ENCODE data around the gene CRYBG2.

DNA sequence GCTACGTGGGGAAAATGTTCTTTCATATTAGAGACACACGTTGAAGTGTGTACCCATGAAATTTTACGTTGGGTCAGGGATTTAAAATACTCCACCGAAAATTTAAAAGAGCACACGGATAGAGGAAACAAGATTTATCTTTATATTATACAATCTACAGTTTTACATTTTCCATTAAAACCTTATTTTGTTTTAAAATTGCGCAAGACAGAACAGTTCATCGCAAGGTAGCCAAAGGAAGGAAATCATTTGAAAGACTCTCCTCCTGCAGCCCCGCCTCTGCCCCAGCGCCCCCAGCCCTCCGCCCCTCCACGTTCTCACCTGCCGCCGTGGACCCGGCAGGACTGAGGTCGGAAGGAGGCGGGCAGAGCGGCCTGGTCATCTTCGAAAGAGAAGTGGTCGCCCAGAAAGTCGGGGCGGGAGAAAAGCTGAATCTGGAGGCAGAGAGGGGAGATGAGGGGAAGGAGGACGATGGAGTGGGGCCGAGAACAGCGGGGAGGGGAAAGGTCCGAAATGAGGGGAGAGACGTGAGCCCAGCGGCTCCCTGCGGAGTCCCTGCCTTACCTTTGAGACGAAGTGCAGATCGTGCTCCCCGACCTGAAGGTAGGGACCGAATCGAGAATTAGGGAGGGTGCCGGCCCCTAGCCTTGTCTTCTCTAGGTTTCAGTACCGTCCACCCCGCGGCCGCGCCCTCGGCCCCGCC lies 18.0 kb downstream of the CRYBG2 start:
- TF ChIP-seq, protein P1, sequence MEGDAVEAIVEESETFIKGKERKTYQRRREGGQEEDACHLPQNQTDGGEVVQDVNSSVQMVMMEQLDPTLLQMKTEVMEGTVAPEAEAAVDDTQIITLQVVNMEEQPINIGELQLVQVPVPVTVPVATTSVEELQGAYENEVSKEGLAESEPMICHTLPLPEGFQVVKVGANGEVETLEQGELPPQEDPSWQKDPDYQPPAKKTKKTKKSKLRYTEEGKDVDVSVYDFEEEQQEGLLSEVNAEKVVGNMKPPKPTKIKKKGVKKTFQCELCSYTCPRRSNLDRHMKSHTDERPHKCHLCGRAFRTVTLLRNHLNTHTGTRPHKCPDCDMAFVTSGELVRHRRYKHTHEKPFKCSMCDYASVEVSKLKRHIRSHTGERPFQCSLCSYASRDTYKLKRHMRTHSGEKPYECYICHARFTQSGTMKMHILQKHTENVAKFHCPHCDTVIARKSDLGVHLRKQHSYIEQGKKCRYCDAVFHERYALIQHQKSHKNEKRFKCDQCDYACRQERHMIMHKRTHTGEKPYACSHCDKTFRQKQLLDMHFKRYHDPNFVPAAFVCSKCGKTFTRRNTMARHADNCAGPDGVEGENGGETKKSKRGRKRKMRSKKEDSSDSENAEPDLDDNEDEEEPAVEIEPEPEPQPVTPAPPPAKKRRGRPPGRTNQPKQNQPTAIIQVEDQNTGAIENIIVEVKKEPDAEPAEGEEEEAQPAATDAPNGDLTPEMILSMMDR (IDR thresholded peaks at IDR 0.05), result no peak
- peak; percentile 45 for TF ChIP-seq POLR2A (IDR thresholded peaks at IDR 0.05)

Measured in right lobe of liver (tissue), 4 donors.